Activated naive CD4-positive, alpha-beta T cell treated with anti-CD3 and anti-CD28 coated beads, Interleukin-2, amount 10 ng/mL, durations not matched to agents 5 hours and 36 hours (primary cell): ENCODE data around the gene ALOX5AP. TPM values are rescaled to one million over a fixed set of nuclear protein-coding genes. Genes with fewer than 3 reads are reported as not detected.

ENCODE experiments used
- total RNA-seq, 2 experiments: library from RNA; stranded (reverse); gene quantifications; one replicate each; pipeline ENCODE4 v1.2.3, GENCODE V29; 2021

ALOX5AP gene
- total RNA-seq, result 10 to 100 TPM; 40.8 to 41.6 TPM

DNA sequence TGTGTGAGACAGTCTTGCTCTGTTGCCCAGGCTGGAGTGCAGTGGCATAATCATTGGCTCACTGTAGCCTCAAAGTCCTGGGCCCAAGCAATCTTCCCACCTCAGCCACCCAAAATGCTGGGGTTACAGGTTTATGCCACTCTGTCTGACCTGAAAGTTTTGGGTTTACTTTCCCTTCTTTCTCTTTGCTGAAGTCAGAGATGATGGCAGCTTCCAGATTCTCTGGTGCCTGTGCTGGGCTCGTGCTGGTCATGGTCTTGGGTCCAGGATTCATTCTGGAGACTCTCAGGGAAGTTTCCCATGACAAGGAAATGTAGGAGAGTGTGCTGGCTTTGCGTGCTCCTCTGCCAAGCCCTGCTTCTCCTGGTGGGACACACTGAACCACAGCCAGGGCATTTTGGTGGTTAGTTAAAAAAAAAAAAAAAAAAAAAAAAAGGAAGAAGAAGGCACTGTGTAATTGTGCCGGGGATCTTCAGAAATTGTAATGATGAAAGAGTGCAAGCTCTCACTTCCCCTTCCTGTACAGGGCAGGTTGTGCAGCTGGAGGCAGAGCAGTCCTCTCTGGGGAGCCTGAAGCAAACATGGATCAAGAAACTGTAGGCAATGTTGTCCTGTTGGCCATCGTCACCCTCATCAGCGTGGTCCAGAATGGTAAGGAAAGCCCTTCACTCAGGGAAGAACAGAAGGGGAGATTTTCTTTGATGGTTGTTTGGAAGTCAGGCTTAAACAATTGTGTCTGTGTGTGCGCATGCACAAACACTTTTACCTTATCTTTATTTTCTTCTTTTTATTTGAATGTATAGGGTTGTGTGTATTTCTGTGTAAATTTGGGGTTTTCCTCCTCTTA is at the start of gene ALOX5AP:
Gene ALOX5AP (plus strand): TSS at position 519 of the 847 bp plus-strand sequence. CDS start 63 bp downstream, at position 582.

Other genes starting within 250 kb of the ALOX5AP start
- gene USPL1, start 117.6 kb upstream of the ALOX5AP start, total RNA-seq, result 10 to 100 TPM; 18.4 to 19.1 TPM
- gene MEDAG, start 170.7 kb downstream of the ALOX5AP start, total RNA-seq, result not detected
- gene TEX26, start 197.1 kb downstream of the ALOX5AP start, total RNA-seq, result not detected